Endothelial cell (in vitro differentiated cells): ENCODE results near the gene MAT1A. TPM values are rescaled to one million over a fixed set of nuclear protein-coding genes. Genes with fewer than 3 reads are reported as not detected.

Experiments used
- DNase-seq: peaks from one replicate; pipeline ENCODE4 v3.0.0; 2021; ENCODE audit warnings: low spot score
- H3K27ac Mint-ChIP-seq: one replicate; pipeline ENCODE4 v1.8.0; 2021; ENCODE audit warnings: mixed read lengths, inconsistent platforms; ENCODE audit not compliant: unreplicated experiment
- H3K27me3 Mint-ChIP-seq: one replicate; pipeline ENCODE4 v1.8.0; 2021; ENCODE audit warnings: mild to moderate bottlenecking, moderate library complexity, mixed read lengths, inconsistent platforms; ENCODE audit not compliant: unreplicated experiment
- H3K36me3 Mint-ChIP-seq: one replicate; pipeline ENCODE4 v1.8.0; 2021; ENCODE audit warnings: mild to moderate bottlenecking, low read depth, mixed read lengths, inconsistent platforms; ENCODE audit not compliant: unreplicated experiment
- H3K4me1 Mint-ChIP-seq: one replicate; pipeline ENCODE4 v1.8.0; 2021; ENCODE audit warnings: mild to moderate bottlenecking, mixed read lengths, inconsistent platforms; ENCODE audit not compliant: unreplicated experiment
- H3K4me3 Mint-ChIP-seq: one replicate; pipeline ENCODE4 v1.8.0; 2021; ENCODE audit warnings: mild to moderate bottlenecking, mixed read lengths, inconsistent platforms; ENCODE audit not compliant: unreplicated experiment
- H3K9me3 Mint-ChIP-seq: one replicate; pipeline ENCODE4 v1.8.0; 2021; ENCODE audit warnings: mixed read lengths, inconsistent platforms; ENCODE audit not compliant: unreplicated experiment
- CTCF ChIP-seq: fragments of 200-600 bp; sonication (generic); IDR thresholded peaks from one replicate; pipeline ENCODE4 v1.5.0; 2021; ENCODE audit warnings: antibody characterized with exemption; ENCODE audit not compliant: unreplicated experiment
- total RNA-seq: library from RNA; stranded (reverse); fragmentation: NEBNext Ultra II Directional; extraction: Animal tissue kit (Norgen Biotek cat#: 25700); gene quantifications from one replicate; pipeline ENCODE4 v1.2.1, GENCODE V29; 2021; ENCODE audit not compliant: unreplicated experiment

Gene MAT1A
- total RNA-seq, 1 donor from 2014 or later = 0.64 TPM

- peaks cover 8% of the 10 kb centered on the region for H3K27me3 Mint-ChIP-seq
- no peak for TF ChIP-seq CTCF
- no peaks in the 10 kb centered on the region for H3K9me3 Mint-ChIP-seq
- no peak overlapping the region for H3K4me3 Mint-ChIP-seq
- peaks cover 11% of the 10 kb centered on the region for H3K4me1 Mint-ChIP-seq
- no peak overlapping the region for H3K27ac Mint-ChIP-seq
- H3K36me3 Mint-ChIP-seq = no peaks in the 10 kb centered on the region
- no peak for DNase-seq
Measured at GRCh38 chr10:80283119-80283518, 6.3 kb downstream of the MAT1A start.

GRCh38 chr10:80281784-80282765, 7.4 kb downstream of the MAT1A start:
- no peak overlapping the region for H3K4me3 Mint-ChIP-seq
- no peaks in the 10 kb centered on the region for H3K9me3 Mint-ChIP-seq
- H3K27ac Mint-ChIP-seq = no peak overlapping the region
- no peaks in the 10 kb centered on the region for H3K36me3 Mint-ChIP-seq
- peaks cover 8% of the 10 kb centered on the region for H3K27me3 Mint-ChIP-seq
- no peak for DNase-seq
- H3K4me1 Mint-ChIP-seq = peaks cover 11% of the 10 kb centered on the region
- TF ChIP-seq CTCF = no peak

- DNase-seq = no peak
- Mint-ChIP-seq H3K36me3 (no peaks in the 10 kb centered on the region), H3K9me3 (no peaks in the 10 kb centered on the region), H3K27ac (no peak overlapping the region), H3K27me3 (peaks cover 11% of the 10 kb centered on the region), H3K4me1 (peaks cover 11% of the 10 kb centered on the region), H3K4me3 (no peak overlapping the region)
- TF ChIP-seq CTCF = no peak
Measured at GRCh38 chr10:80281292-80281691, 8.2 kb downstream of the MAT1A start.

- H3K9me3 Mint-ChIP-seq = no peaks in the 10 kb centered on the region
- DNase-seq = no peak
- peaks cover 11% of the 10 kb centered on the region for H3K4me1 Mint-ChIP-seq
- H3K27ac Mint-ChIP-seq = no peak overlapping the region
- TF ChIP-seq CTCF = no peak
- no peaks in the 10 kb centered on the region for H3K36me3 Mint-ChIP-seq
- H3K27me3 Mint-ChIP-seq = peaks cover 9% of the 10 kb centered on the region
- H3K4me3 Mint-ChIP-seq = no peak overlapping the region
Measured at GRCh38 chr10:80280071-80280800, 9.2 kb downstream of the MAT1A start.
